Putamen (tissue), 1 donor: ENCODE data around the gene PHKB.
A peak's percentile ranks its signal among the peaks of the same experiment; 100 is the strongest.
"Not testable (repeated sequence)": the region's sequence is repeated elsewhere in the genome, so short reads cannot be mapped to it uniquely, and the experiment has no call there.

Experiments
- DNase-seq: peaks from one replicate; pipeline ENCODE4 v3.0.0-alpha.2; 2016; ENCODE audit warnings: low spot score

Gene PHKB

DNA sequence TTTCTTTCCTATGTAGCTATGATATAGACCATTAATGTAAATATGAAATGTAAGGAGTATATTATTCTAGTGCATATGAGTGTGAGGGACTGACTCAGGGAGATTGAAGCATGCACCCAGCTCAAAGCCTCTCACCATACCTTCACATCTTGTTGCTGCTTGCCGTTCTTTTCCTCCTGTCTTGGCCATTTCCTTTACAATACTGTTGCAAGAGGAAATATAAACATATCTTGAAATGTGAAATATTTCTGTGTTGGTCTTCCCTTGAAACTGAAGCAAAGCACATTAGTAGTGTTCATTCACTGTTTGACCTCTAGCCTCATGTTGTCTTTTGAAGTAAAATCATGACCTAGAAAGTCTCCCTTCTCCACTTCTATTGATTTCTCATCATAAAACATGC, 46.6 kb downstream of the PHKB start:
- DNase-seq = no peak

DNA sequence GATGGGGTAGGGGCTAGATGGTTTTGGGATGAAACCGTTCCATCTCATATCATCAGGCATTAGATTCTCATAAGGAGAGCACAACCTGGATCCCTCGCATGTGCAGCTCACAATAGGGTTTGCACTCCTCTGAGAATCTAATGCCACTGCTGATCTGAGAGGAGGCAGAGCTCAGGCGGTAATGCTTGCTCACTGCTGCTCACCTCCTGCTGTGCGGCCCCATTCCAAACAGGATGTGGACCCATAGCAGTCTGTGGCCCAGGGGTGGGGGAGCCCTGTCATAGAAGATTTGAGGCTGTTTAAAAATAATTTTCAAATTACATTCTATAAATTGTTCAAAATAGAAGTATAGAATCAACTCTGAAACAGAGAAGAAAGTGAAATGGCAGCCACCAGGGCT, 50.8 kb downstream of the PHKB start:
- DNase-seq = no peak

DNA sequence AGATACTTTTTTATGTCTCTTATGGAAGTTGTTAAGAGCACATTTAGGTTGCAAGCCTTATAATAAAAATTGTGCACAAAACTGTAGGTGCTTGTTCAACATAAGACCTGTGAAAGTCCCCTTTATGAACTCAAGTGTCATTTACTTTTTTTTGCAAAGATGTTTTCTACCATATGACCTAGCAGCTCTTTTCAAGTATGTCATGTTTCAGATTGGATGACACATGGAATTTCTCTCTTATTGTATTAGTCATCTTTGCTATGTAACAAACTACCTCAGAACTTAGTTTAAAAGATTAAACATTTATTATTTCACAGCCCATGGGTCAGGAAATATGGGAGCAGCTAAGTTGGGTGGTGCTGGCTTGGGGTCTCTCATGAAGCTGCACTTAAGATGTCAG, 57.9 kb downstream of the PHKB start:
- DNase-seq = no peak

DNA sequence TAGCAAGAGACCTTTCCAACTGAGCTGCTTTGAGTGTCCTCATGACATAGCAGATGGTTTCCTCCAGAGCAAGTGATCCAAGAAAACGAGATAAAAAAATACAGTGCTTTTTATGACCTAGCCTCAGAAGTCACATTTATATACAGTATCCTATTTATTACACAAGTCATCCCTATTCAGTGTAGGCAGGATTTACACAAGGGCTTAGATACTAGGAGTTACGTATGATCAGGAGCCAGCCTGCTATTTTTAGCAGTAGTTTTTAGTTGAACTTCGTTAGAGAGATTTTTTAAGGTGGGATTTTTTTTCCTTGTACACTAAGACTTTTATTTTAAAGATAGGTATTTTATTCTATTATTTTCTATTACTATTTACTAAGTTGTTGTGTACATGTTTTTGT, 58.4 kb downstream of the PHKB start:
- no peak for DNase-seq

DNA sequence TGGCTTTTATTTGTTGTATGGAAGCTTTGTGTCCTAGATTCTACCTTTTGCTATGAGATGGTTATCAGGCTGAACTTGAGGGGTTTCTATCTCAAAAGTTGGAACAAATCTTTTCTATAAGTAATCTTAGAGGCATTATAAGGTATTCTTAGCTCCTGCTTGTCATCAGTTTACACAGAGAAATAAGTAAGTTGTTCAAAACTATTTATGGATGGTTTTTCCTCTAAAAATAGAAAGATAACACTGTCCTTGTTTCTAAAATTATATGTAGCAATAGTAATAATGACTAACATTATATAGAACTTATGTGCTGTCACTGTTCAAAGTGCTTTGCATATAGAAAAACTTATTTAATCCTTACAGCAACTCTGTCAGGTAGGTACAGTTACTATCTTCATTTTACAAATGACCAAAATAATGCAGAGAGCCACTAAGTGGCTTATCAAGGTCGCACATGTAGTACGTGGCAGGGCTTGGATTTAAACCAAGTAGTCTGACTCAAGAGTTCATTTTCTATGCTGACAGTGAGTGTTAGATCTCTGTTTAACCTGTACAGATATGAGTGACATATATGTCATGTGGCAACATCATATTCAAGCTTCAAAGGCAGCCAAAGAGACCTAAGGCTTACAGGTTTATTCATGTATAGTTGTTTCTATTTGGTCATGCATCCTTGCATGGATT, 59.0 kb downstream of the PHKB start:
- no peak for DNase-seq

DNA sequence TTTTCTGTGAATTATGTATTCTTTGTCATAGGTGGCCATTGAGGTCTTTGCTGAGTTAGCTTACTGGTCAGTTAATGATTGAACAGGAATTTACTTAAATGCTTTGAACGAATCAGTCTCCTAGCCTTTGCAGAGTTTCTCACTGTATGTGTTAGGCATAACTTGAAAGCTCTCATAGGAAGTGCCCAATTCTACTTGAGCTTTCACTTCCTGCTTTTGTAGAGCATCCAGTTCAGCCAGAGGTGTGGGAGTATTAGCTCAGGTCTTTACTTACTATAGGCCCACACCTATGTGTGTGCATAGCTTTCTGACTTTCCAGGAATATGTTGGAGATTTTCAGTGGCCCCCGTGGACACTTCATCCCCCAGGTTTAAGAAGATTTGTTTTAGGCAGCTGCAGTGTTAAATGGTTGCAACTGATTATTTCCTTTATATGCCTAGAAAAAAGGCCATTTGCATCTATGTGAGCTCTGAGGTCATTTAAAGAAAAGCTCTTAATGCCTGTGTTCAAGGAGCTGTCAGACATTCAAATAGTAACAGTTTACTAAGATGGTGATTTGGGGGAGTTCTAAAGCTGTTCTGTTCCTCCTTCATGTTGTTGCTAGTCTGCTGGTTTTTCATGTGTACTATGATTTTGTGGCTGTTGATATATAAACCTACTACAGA, 62.3 kb downstream of the PHKB start:
- DNase-seq = no peak

DNA sequence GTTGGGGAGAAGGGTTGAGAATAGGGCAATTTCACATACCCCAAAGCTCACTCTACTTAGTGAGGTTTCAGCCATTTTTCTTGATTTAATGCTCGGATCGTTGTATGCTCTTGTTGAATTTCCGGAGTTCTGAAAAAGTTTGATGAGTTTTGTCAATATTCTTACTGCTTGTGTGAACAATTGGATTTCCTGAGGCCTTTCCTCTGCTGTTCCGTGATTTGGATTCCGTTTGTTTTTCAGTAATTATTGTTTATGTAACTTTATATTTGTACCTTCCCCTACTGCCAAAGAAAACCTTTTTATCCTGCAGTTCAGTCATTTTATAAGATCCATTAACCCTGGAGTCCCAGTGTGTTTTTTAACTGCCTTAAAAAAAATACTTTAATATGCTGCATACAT, 62.9 kb downstream of the PHKB start:
- no peak for DNase-seq

DNA sequence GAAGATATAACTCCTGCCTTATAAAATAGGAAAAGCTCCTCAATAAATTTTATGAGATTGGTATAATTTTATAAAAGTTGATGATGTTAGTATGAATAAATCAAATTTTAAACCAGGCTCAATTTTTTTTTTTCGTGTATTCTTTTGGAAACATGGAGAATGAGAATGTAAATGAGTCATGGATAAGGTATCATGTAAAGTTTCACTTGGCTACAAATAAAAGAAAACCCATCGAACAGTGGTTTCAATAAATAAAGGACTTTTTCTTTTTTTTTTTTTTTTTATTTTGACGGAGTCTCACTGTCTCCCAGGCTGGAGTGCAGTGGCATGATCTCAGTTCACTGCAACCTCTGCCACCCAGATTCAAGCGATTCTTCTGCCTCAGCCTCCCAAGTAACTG, 67.3 kb downstream of the PHKB start:
- no peak for DNase-seq

DNA sequence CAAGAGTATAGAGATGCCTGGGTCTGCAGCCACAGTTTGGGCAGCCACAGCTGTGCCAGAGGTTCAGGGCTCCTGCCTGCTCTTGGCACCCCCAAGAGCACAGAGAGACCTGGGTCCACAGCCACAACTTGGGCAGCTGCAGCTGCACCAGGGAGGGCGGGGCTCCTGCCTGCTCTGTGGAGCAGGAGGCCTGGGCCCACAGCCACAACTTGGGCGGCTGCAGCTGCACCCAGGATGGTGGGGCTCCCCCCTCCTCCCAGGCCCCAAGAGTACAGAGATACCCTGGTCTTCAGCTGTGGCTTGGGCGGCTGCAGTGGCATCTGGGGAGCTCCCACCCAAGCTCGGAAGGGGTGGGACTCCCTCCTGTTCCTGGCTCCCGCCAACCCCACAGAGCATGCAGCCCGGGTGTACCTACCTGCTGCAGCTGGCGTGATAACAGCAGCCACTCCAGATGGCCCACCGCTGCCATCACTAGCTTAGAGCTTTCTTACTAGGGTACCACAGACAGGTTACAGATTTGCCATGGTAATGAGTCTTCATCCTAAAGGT, 72.7 kb downstream of the PHKB start:
- no peak for DNase-seq

DNA sequence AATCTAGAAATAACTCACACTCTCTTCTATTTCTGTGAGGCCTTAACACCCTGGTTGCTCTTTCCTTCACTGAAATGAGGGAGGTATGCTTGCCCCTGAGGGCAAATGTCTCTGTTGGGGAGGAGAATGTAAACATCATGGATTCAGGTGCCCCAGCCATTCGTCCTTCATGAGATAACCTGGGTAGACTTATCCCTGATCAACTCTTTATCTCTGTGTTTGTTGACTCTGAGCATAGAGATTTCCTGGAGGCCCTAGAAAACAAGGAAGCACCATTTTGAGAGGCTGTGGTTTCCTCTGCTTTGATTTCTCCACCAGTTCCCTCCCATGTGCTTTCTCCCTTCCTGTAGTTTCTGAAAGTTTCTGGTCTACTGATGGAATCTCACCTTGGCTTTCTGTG, 77.3 kb downstream of the PHKB start:
- DNase-seq = no peak

DNA sequence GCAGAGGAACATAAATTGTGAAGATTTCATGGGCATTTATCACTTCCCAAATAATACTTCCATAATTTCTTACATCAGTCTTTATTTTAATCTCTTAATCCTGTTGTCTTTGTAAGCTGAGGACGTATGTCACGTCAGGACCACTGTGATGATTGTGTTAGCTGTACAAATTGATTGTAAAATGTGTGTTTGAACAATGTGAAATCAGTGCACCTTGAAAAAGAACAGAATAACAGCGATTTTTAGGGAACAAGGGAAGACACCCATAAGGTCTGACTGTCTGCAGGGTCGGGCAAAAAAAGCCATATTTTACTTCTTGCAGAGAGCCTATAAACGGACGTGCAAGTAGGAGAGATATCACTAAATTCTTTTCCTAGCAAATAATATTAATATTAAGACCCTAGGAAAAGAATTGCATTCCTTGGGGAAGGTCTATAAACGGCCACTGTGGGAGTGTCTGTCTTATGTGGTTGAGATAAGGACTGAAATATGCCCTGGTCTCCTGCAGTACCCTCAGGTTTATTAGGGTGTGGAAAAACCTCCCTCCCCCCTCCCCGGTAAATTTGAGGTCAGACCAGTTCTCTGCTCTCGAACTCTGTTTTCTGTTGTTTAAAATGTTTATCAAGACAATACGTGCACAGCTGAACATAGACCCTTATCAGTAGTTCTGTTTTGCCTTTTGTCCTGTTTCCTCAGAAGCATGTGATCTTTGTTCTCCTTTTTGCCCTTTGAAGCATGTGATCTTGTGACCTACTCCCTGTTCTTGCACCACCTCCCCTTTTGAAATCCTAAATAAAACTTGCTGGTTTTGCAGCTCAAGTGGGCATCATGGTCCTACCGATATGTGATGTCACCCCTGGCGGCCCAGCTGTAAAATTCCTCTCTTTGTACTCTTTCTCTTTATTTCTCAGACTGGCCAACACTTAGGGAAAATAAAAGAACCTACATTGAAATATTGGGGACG, 78.9 kb downstream of the PHKB start:
- DNase-seq = not testable (repeated sequence)

DNA sequence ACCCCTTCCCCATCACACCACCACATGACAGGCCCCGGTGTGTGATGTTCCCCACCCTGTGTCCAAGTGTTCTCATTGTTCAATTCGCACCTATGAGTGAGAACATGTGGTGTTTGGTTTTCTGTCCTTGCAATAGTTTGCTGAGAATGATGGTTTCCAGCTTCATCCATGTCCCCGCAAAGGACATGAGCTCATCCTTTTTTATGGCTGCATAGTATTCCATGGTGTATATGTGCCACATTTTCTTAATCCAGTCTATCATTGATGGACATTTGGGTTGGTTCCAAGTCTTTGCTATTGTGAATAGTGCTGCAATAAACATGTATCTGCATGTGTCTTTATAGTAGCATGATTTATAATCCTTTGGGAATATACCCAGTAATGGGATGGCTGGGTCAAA, 80.0 kb downstream of the PHKB start:
- DNase-seq = not testable (repeated sequence)

DNA sequence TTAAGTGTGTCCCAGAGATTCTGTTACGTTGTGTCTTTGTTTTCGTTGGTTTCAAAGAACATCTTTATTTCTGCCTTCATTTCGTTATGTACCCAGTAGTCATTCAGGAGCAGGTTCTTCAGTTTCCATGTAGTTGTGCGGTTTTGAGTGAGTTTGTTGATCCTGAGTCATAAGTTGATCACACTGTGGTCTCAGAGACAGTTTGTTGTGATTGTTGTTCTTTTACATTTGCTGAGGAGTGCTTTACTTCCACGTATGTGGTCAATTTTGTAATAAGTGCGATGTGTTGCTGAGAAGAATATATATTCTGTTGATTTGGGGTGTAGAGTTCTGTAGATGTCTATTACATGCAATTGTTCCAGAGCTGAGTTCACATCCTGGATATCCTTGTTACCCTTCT, 83.1 kb downstream of the PHKB start:
- DNase-seq = not testable (repeated sequence)

DNA sequence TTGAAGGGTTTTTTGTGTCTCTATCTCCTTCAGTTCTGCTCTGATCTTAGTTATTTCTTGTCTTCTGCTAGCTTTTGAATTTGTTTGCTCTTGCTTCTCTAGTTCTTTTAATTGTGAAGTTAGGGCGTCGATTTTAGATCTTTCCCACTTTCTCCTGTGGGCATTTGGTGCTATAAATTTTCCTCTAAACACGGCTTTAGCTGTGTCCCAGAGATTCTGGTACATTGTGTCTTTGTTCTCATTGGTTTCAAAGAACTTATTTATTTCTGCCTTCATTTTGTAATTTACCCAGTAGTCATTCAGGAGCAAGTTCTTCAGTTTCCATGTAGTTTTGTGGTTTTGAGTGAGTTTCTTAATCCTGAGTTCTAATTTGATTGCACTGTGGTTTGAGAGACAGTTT, 90.1 kb downstream of the PHKB start:
- DNase-seq = not testable (repeated sequence)

DNA sequence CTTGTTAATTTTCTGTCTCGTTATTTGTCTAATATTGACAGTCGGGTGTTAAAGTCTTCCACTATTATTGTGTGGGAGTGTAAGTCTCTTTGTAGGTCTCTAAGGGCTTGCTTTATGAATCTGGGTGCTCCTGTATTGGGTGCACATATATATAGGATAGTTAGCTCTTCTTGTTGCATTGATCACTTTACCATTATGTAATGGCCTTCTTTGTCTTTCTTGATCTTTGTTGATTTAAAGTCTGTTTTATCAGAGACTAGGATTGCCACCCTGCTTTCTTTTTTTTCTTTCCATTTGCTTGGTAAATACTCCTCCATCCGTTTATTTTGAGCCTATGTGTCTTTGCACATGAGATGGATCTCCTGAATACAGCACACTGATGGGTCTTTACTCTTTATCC, 90.6 kb downstream of the PHKB start:
- not testable (repeated sequence) for DNase-seq

DNA sequence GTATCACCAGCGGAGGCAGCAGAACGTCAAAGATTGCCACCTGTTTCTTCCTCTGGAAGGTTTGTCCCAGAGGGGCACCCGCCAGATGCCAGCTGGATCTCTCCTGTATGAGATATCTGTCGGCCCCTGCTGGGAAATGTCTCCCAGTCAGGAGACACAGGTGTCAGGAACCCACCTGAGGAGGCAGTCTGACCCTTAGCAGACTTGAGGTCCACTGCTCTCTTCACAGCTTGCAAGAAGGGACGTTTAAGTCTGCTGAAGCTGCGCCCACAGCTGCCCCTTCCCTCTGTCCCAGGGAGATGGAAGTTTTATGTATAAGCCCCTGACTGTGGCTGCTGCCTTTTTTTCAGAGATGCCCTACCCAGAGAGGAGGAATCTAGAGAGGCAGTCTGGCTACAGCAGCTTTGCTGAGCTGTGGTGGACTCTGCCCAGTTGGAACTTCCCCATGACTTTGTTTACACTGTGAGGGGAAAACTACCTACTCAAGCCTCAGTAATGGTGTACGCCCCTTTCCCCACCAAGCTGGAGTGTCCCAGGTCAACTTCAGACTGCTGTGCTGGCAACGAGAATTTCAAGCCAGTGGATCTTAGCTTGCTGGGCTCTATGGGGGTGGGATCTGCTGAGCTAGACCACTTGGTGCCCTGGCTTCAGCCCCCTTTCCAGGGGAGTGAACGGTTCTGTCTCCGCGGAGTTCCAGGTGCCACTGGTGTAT, 92.9 kb downstream of the PHKB start:
- no peak for DNase-seq

DNA sequence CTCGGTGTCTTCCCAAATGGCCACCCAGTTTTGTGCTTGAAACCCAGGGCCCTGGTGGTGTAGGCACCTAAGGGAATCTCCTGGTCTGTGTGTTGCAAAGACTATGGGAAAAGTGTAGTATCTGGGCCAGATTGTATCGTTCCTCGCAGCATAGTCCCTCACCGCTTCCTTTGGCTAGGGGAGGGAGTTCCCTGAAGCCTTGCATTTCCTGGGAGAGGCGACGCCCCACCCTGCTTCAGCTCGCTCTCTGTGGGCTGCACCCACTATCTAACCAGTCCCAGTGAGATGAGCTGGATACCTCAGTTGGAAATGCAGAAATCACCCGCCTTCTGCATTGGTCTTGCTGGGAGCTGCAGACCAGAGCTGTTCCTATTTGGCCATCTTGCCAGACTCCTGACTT, 93.5 kb downstream of the PHKB start:
- not testable (repeated sequence) for DNase-seq

DNA sequence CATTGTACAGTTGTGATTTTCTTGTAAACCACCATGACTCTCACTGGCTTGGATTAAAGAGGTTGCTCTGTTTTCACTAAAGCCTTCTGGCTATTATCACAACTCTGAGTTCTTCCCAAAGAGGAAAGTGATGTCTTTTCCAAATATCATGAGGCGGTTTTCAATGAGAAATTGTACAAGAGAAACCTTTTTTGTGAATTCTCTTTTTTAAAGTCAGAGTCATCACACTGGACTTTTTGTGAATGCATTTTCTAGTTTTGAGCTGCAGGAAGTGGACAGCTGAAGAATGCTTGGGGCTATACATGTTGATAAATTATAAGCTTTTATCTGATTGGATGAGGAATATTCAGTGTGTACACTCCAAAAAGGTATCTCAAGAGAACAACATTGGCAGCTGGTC, 100.2 kb downstream of the PHKB start:
- no peak for DNase-seq

DNA sequence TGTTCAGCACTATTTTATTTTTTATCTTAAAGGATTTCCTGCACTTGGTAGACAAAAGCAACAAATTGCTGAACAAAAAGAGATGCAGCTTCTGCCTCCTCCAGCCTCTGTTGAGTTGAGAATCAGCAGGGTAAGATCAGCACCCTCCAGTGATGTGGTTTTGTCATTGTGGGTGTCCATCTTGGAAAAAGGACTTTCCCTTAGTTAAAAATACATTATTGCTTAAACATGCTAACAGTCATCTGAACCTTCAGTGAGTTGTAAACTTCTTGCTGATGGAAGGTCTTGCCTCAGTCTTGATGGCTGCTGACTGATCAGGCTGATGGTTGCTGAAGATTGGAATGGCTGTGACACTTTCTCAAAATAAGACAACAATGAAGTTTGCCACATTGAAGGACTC, 101.2 kb downstream of the PHKB start:
- DNase-seq = no peak

DNA sequence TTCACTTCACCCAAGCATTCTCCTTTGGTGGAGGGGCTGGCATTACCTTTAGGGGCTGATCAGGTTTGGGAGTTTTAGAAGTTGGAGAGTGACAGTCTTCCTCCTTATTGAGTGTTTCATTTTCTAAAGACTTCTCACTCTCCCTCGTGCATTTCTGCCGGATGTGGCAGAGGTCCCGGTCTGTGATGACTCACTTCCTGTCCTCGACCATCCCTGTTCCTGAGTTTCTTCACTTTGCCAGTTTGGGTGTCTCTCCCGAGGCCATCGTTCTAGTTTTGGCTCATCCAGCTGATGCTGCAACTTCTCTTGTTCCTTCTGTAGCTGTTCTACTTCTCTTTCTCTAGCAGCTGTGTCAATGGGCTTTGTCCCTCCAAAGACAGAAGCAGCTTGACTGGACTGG, 104.3 kb downstream of the PHKB start:
- peak; percentile 5 for DNase-seq

DNA sequence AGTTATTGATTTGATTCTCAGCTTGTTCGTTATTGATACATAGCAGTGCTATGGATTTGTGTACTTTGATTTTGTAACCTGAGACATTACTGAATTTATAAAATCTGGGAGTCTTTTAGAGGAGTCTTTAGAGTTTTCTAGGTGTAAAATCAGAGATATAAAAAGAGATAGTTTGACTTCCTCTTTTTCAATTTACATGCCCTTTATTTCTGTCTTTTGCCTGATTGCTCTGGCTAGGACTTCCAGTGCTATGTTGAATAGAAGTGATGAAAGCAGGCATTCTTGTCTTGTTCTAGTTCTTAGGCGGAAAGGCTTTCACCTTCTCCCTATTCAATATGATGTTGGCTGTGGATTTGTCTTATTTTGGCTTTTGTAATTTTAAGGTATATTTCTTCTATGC, 106.2 kb downstream of the PHKB start:
- no peak for DNase-seq

DNA sequence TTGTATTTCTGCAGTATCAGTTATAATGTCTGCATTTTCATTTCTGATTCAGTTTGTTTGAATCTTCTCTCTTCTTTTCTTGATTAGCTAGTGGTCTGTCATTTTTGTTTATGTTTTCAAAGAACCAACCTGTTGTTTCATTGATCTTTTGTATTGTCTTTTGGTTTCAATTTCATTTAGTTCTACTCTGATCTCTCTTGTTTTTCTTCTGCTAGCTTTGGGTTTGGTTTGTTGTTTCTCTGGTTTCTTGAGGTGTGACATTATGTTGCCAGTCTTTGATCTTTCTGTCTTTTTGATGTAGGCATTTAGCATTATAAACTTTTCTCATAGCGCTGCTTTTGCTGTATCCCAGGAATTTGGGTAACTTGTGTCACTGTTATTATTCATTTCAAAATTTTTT, 107.2 kb downstream of the PHKB start:
- no peak for DNase-seq
